ENCODE measurements around the gene KCND2.
"Not testable (repeated sequence)": the region's sequence is repeated elsewhere in the genome, so short reads cannot be mapped to it uniquely, and the experiment has no call there.

The KCND2 gene

GRCh38 chr7:120272701-120273475 is at the start of gene KCND2:
Gene KCND2, plus strand, starts transcription at chr7:120273175.
- no peak for DNase-seq

GRCh38 chr7:120226188-120226587 is 46.8 kb upstream of the KCND2 start:
- DNase-seq, result no peak

GRCh38 chr7:120227255-120227654 is 45.7 kb upstream of the KCND2 start:
- no peak for DNase-seq

GRCh38 chr7:120229084-120229483 is 43.9 kb upstream of the KCND2 start:
- no peak for DNase-seq

DNA sequence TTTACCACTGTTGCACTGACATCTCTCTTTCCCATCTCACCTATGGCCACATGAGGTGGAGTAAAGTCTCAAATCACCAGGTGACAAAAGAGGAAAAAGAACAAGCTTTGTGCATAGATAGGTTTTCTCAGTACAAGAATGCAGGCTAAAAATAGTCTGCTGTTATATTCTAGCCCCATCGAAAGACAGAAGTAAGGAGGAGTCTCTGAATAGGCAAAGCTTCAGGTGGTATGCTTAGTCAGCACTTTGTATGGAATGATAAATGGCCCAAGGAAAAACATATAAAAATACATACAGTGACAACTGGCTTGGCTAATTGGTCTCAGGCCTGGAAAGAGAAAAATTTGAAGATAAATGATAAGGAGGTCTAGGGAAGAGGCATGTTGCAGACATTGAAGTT is 39.6 kb upstream of the KCND2 start:
- DNase-seq, result no peak

GRCh38 chr7:120240350-120240749 is 32.6 kb upstream of the KCND2 start:
- DNase-seq, result not testable (repeated sequence)

DNA sequence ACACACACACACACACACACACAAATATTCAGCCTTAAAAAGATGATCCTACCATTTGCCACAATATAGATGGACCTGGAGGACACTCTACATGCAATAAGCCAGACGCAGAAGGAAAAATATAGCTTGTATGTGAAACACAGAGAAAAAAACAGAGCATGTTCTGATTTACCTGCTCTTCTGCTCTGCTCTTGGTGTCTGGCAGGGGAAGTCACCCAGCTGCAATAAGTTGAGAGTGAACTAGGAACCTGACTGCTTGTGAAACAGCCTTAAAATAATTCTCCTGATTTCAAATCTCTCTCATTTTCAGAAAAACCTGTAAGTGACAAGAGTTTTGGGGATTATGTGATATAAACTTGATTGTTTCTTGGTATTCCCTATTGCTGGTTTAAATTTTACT is 31.0 kb upstream of the KCND2 start:
- DNase-seq, result no peak

GRCh38 chr7:120254845-120255244 is 18.1 kb upstream of the KCND2 start:
- DNase-seq, result no peak

GRCh38 chr7:120256344-120257070 is 16.5 kb upstream of the KCND2 start:
- no peak for DNase-seq

DNA sequence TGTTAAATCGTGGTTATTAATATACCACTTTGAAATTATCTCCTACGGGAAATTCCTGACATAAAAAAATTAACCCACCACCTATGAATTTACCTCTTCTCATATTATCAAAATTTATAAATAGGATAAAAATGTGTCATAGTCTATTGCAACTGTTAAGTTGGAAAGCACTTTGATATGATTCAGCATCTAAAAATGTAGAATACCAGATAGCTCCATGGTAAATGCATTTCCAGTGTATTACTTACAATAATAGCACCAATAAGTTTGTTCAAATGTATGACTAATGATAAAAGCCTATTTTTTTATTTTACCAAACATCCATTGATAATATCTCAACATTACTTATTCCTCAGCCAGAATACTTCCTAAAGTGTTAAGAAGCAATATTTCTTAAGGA is 13.6 kb upstream of the KCND2 start:
- DNase-seq, result no peak

GRCh38 chr7:120260111-120260510 is 12.9 kb upstream of the KCND2 start:
- no peak for DNase-seq

- DNase-seq, result no peak
These were observed 714 bp upstream of the KCND2 start for GRCh38 chr7:120272261-120272660.

DNA sequence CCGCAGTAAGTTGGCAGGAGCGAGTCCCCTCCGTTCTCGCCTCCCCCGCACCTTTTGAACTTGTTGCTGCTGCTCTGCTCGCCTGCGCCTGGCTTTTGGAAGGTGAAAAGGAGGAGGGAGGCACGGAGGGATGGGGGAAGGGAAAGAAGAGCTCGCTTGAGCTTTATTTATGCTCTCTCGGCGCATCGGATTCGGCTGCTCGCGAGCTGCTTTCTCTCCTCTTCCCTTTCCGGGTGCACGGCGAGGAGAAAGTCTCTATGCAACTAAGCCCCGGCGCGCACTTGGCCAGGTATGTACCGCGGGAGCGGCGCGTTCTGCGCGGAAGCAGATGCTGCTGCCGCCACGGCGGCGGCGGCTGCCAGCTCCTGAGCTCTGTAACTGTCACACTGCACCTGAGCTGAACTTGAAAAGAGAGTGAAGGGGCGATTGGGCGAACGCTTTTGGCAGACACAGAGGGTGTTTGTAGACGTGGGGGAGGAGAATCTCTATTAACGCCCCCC is 551 bp downstream of the KCND2 start:
- DNase-seq, result no peak

GRCh38 chr7:120274482-120274881 is 1.5 kb downstream of the KCND2 start:
- no peak for DNase-seq

DNA sequence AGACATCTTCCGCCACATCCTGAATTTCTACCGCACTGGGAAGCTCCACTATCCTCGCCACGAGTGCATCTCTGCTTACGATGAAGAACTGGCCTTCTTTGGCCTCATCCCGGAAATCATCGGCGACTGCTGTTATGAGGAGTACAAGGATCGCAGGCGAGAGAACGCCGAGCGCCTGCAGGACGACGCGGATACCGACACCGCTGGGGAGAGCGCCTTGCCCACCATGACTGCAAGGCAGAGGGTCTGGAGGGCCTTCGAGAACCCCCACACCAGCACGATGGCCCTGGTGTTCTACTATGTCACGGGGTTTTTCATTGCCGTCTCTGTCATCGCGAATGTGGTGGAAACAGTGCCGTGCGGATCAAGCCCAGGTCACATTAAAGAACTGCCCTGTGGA is 1.9 kb downstream of the KCND2 start:
- no peak for DNase-seq

DNA sequence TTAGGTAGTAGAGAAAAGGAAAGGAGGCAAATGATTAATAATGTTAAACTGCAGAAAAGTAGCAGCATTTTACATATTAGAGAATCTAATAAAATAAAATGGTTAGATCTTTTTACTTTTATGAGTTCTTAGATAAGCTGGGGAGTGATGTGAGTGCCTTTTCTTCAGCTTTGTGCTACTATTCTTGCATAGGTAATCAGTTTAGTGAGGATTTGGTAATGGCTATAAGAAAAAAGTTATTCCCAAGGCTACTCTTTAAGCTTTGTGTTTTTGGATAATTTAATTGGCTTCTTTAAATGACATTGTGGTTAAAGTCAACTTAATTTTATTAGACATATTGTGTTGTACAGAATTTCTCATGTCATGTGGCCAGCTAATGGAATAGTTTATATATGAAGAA is 3.7 kb downstream of the KCND2 start:
- no peak for DNase-seq

- DNase-seq, result no peak
These were observed 5.8 kb downstream of the KCND2 start for GRCh38 chr7:120278773-120279172.

GRCh38 chr7:120280743-120281142 is 7.8 kb downstream of the KCND2 start:
- DNase-seq, result no peak

- no peak for DNase-seq
These were observed 20.1 kb downstream of the KCND2 start for GRCh38 chr7:120293027-120293426.

GRCh38 chr7:120302190-120302589 is 29.2 kb downstream of the KCND2 start:
- DNase-seq, result no peak

GRCh38 chr7:120303105-120303504 is 30.1 kb downstream of the KCND2 start:
- no peak for DNase-seq

- DNase-seq, result no peak
These were observed 31.7 kb downstream of the KCND2 start for GRCh38 chr7:120304674-120305073.

DNA sequence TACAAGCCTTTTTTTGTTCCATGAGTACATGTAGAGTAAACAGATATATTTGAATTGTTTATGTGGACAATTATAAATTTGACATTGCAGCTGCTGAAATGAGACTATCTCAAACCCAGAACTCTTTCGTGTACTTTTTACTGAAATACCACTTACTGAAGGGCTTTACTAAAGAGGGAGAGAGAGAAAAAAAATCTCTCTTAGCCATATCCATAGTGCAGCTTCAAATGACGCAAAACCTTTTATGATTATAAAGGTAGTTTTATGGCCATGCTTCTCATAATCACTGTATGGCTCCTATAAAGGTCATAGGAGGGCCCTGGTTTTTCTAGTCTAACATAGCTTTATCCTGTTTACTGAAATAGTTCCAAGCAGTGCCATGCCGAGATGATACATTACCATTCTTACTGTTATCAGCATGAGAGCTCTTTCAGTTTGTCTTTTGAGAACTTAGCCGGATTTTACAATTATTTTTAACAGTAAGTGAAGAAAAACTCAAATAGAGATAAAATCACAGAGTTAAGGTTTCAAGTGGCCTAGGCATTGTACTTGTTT is 35.1 kb downstream of the KCND2 start:
- no peak for DNase-seq
